ACHN (cell line): ENCODE measurements around the gene SH3RF3.

ENCODE experiments used
- DNase-seq: peaks from one replicate; pipeline ENCODE4 v3.0.0-alpha.2; 2015
- in situ Hi-C: cut with HindIII; loops from 2 replicates; pipeline ENCODE4 v1.10.0; 2017; ENCODE audit warnings: low sequenced_read_pairs, low pct_ligation_motif_present, low pct_unique_long_range_greater_than_20kb

SH3RF3 gene

DNA sequence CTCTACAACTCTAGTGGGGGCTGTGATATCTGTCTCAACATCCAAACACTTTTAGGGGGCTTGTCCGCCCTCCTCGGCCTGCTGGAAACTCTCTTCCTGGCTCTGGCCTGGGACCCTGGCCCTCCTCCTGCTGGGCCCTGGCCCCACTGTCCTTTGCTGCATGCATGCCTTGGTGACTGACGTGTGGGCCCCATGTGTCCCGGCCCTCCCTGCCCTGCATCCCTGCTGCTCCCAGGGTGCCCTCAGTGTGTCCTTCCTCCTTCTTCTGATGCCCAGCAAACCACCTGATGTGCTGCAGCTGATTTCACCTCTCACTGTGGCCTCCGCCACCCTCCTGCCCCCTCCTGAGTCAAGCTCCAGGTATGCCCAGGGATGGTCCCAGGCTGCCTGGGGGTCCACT lies 383.1 kb downstream of the SH3RF3 start:
- no peak for DNase-seq

DNA sequence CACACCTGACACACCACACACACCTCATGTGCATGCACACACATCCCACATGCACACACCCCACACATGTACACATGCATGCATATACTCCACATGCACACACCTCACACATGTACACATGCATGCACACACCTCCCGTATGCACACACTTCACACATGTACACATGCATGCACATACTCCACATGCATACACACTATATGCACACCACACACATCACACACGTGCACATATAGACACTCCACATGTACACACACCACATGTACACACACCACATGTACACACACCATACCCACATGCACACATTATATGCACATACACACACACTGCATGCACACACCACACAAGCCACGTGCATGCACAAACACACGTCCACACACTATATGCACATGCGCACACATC lies 384.2 kb downstream of the SH3RF3 start:
- in situ Hi-C loops, result no loop called here
- DNase-seq, result no peak

More for the DNA sequence above, 383.1 kb downstream of the SH3RF3 start:
- in situ Hi-C loops, result no loop called here

DNA sequence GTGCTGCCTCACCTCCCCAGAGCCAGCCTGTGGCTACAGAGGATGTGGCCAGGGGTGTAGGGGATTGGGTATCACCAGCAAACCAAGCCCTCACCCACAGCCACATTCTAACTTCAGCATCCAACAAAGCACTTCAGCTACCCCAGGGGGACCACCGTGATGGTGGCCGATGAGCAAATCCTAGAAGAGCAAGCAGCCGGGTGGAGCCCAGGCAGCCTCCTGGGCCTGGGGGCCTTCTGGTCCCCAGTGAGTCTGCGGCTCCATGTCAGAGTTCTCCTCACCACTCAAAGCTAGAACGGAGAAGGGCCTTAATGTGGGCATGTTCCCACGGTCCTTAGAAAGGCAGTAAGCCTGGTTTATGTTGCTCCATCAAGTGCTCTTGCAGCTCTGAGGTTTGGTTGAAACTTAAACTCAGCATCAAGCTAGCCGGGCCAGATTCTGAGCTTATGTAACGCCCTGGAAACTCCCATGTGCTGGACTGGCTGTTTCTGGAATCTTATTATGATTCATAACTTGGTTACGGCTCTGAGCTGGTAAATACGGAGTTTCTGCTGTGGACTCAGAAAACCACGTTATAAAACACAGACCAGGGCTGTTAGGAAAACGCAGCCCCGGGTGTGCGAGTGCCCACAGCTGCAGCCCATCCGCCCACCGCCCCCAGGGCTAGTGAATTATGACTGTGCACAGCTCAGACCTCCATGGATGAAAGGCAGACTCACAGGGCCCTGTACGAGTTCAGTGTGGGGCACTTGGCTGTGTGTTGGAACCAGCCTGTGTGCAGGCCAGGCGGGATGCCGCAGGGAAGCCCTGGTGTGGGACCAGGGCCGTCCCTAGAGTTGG lies 385.0 kb downstream of the SH3RF3 start:
- DNase-seq, result peak; percentile 15
- in situ Hi-C loops, result no loop called here

DNA sequence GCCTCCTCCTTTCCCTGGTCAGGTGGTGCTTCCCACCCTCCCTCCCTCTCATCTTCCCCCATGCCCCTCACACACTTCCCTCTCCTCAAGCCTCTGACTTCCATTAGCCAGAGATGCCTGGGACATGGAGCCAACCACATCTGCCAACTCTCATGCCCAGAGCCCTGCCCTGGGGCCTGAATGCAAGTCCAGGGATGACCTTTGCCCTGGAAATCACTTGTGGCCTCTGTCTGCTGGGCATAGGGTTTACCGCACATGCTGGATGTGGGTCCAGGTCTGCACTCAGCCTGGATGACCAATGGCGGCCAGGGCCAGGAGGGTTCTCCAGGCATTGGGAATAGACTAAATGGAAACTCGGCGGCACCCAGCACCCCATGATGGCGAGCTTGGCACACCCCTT lies 385.9 kb downstream of the SH3RF3 start:
- in situ Hi-C loops, result no loop called here
- DNase-seq, result no peak

DNA sequence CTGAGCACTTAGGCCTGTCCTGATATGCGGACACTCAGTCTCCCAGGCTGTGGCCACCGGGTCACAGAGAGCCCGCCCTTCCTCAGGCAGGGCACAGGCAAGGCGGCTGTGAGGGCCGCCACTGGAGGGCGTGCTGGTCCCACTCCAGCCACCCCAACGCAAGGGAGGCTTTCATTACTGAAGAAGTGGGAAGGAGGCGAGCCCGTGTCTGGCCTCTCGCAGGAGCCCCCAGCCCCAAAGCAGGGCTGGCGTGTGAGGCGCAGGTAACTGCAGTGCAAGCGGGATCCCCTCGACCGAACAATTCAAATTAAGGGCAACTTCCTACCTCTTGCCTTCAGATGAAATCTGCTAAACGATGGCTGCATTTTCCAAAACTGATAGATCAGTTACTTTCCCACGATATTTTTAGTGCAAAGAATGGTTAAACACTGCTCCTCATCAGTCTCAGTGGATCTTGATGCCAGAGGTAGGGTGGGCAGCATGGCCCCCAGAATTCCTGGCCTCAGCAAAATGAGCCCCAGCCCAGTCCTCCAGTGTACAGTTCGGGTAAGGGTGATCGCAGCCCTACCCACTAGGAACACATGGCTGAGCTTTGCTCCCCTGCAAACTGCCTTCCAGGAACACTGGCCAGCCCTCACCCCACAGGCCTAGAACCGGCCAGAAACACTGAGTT lies 387.6 kb downstream of the SH3RF3 start:
- peak; percentile 62 for DNase-seq
- in situ Hi-C loops, result no loop called here

DNA sequence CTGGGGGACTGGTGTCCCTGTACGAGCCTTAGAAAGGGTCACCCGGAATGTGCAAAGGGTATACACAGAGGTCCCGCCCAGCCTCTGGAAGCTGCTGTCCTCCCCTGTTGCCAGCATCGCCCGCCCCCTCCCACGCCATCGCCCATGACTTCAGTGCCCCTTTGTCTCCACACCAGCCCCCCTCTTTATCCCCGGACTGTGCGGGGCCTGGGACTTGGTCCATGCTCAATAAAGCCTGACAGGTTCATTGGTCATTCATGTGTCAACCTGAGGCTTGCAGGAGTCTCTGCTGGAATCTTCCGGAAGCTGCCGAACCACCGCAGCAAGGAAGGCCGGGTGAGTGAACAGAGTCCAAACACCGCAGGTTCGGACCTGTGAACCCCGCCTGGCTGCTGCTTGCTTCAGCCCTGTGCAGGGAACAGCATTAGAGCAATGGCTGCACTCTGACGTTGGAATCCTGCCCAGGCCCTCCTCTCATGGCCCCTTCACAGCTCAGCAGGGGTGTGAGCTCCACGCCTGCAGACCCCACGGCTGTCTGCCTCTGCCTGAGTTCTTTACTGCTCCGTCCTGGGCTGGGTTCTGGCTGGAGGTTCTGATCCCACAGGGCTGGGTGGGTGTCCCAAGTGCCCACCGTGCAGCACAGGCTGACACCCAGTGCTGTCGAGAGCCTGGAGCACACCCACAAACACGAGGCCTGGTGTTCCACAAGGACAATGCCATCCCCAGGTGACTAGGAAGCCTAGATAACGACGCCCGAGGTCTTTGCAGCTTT lies 388.3 kb downstream of the SH3RF3 start:
- no peak for DNase-seq
- in situ Hi-C loops, result no loop called here

DNA sequence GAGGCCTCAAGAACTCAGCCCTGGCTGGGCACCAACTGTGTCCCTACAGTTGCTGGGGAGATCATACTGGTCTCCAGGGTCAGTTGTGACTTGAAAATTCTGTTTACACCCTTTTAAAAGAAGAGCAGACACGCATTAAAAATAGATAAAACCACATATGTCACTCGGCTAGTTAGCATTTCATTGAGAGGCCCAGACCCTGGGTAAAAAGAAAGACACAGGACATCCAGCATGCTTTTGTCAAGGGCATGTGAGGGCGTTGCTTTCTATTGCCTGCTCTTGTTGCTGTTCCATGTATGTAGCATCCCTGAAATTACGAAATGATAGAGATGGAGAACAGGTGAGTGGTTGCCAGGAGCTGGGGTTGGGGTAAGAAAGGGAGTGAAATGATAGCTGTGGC lies 390.5 kb downstream of the SH3RF3 start:
- DNase-seq, result no peak
- in situ Hi-C loops, result no loop called here

DNA sequence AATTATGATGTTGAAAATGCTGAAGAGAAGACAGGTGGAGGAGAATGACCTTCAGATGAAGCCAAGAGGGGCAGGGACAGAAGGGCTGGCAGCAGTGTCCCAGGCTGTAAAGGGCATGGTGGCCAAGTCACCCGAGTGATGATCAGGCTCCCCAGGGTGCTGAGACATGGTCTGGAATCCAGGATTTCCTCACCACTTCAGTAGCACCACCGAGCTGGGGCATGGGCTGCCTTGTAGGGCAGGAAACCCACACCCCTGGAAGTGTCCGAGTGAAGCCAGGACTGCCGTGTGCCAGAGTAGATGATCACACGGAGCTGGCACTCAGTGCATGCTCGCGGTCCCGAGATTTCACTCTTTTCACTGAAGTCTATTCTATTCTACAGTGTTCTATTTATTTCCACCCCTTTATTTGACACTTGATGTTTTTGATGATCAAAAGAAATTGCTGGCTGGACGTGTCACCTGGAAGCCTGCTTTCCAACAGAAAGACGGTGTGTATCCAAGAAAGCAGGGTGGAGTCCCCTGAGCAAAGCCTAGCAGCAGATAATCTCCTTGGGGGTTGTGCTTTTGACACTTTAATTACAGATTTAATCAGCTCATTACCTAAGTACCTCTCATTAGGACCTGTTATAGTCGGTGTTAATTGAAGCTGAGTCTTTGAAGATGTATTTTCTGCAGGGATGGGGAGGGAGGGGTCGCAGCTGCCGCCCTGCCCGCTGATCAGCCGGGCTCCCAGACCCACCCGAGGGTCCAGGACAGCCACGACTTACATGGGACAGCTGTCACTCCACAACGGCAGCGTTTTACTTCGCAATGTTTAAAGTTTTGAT lies 392.4 kb downstream of the SH3RF3 start:
- in situ Hi-C loops, result no loop called here
- DNase-seq, result no peak

DNA sequence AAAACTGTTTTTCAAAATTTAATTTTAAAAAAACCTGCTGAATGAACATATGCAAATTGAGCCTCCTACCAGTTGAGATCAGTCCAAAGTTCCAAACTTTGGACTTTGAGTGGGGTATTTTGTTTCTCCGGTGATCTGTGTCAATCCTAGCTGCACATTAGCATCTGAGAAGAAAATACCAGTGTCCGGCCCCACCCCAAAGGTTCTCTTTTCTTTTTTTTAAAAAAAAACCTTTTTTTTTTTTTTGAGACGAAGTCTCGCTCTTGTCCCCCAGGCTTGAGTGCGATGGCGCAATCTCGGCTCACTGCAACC lies 393.0 kb downstream of the SH3RF3 start:
- in situ Hi-C loops, result no loop called here

DNA sequence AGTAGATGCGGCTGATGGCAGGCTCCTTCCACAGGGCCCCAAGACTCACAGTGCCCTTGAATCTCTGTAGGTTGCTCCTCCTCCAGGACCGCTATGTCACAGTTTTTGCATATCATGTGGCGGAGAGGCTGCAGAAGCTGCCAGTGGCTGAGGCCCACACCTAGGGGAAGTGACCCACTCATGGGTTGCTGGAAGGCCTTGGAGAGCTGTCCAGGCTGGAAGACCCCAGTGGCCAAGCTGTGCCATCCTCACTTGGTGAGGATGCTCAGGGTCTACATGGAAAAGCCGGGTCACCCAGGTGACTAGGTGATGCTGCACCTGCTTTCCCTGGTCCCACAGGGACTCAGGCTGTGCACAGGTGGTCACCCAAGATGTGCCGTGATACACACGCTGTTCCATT lies 394.1 kb downstream of the SH3RF3 start:
- in situ Hi-C loops, result no loop called here

More for the DNA sequence above, 393.0 kb downstream of the SH3RF3 start:
- no peak for DNase-seq

DNA sequence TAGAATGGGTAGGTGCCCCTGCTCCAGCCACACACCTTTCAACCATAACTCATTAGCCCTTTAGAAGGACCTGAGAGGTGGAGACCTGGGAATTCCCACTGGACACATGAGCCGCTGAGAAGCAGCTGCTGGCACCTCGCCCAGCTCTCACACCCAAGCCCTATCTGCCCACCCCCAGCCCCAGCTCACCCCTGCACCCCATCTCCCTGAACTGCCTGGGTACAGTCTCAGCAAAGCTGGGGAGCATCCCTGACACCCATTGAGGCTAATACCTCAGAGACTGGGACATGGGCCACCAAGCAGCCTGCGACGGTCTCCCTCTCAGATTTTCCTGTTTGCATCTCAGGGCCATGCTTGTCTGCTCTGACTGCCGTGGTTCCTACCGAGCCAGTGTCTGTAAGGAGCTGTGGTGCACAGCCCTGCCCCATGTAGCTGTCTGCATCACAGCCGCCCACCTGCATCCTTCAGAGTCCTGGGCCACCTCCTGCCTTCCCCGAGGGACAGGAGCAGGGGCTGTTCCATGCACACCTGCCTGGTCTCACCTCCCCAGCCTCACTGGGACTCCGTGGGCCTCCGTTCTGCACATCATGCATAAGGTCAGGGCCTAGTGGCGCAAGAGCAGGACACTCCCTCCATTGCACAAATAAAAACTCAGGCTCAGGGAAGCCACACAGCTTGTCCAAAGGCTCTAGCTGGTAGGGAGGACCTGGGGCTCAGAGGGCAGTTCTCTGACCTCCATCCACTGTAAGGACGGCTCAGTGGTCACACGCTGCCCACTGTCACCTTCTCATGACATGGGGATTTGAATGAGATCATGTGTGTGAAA lies 394.7 kb downstream of the SH3RF3 start:
- in situ Hi-C loops, result no loop called here

More for the DNA sequence above, 394.1 kb downstream of the SH3RF3 start:
- no peak for DNase-seq

DNA sequence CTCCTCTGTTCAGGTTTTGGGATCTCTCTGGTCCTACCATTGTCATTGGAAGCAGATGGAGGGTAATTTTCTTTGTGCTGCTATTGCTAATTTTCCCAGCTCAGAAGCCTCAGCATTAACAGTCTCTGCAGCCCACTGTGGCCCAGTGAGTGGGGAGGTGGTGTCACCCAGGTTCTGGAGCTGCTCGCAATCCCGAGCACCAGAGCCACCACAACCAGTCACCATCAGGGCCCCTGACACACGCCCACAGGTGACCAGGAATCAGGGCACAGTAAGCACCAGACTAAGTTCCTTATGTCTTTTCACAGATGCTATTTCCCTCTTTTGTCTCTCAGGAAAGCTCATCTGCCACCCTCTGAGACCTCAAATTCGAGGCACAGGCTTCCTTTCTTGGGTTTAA lies 396.8 kb downstream of the SH3RF3 start:
- DNase-seq, result no peak

More for the DNA sequence above, 394.7 kb downstream of the SH3RF3 start:
- no peak for DNase-seq

DNA sequence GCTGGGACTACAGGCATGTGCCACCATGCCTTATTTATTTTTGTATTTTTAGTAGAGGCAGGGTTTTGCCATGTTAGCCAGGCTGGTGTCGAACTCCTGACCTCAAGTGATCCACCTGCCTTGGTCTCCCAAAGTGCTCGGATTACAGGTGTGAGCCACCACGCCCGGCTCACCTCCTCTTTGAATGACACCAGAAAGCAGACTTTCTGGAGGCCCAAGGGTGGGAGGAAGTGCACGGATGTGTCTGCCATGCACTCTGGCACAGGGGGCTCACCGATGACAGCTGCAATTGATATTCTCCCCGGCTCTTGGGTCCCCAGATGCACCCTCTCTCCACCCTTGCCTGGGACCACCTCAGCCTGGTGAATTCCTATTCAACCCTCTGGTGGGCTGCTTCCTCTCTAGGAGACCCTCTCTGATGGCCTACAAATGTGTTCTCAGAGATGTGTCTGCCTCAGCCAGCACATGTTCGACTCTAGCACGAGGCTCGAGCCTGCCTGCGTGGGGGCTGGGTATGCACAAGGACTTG lies 397.5 kb downstream of the SH3RF3 start:
- in situ Hi-C loops, result no loop called here
- DNase-seq, result no peak

More for the DNA sequence above, 396.8 kb downstream of the SH3RF3 start:
- in situ Hi-C loops, result no loop called here

DNA sequence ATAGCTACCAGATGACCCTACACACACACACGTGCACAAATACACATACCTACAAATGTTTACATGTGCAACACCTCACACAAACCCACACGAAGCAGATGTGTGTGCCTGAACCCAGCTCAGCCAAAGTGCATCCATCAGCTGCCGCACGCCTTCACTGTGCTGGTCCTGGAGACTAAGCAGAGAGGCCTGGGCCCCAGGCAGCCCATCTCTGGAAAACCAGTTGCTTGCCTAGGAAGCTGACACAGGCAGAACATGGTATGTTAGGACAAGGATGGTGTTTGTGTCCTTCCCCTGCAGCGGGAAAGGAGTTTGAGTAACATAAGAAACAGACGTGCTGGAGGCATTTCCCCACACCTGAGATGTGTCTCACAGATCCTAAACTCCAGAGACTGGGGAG lies 398.1 kb downstream of the SH3RF3 start:
- in situ Hi-C loops, result no loop called here
- DNase-seq, result no peak

DNA sequence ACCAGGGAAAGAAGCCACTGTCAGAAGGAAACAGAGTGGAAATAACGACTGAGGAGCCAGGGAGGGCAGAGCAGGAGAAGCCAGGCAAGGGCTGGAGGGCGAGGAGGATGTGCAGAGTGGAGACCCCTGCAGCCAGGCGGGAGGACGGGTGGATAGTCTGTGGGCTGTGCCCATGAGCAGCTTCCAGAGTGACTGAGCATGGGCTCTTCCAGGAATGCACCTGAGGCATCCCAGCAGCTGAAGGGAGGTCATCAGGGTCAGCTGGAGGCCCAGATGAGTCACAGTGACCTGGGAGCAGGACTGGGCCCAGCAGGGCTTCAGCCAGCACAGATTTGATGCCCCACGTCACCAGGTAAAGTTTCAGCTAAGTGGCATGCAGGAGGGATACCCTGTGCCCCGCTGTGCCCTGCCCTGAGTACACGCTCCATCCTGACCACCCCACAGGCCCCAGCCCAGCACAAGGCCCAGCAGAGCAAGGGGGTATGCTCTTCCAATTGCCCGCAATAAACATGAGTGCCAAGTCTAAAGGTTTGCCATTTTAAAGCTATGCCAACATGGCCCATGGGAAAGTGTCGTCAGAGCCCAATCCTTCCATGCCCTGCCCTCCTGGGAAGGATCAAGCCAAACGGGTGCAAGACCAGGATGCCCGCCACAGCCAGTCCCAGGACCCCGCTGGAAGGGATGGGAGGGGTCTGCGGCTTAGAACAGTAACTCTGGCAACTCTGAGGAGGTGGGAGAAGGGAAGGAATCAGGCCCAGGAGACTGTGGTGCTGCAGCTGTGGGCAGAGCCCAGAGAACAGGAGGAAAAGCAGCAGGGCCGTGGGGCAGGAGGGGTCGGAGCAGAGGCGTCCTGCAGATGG lies 399.1 kb downstream of the SH3RF3 start:
- in situ Hi-C loops, result no loop called here
- no peak for DNase-seq

DNA sequence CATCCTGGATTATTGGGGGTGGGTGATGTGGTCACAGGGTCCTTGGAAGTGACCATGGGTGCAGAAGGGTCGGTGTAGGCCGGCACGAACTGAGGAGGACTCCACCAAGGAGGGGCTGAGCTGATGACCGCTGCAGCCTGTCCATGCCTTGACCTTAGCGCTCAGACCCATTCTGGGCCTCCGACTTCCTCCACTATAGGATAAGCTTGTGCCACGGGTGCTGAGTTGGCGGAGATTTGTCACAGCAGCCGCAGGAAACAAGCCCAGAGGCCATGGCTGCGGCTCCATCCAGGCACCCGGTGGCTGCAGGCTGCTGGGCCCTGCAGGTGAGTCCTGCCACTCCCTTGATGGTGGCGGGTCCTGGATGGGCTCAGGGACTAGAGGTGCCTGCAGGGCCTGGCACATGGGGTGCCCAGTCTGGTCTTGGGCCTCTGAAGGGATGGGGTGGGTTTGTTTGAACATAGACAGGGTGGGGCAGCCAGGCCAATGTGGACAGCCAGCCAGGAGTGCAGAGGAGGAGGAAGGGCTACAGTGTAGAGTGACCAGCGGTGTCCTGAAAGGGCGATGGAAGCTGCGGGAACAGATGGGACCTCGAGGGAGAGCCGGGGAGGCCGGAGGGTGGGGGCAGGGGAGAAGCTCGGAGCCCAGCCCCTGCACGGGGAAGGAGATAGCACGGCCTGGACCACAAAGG lies 400.0 kb downstream of the SH3RF3 start:
- DNase-seq, result no peak

More for the DNA sequence above, 400.0 kb downstream of the SH3RF3 start:
- in situ Hi-C loops, result no loop called here
